Neural progenitor cell (in vitro differentiated cells): ENCODE measurements around the gene SMYD3. TPM values are rescaled to one million over a fixed set of nuclear protein-coding genes. Genes with fewer than 3 reads are reported as not detected.

ENCODE experiments used
- DNase-seq: peaks from one replicate; pipeline ENCODE4 v3.0.0-alpha.2; 2016; ENCODE audit warnings: low spot score
- H2AFZ ChIP-seq: fragments of 200-600 bp; sonication (generic); replicated peaks from 2 replicates; pipeline ENCODE4 v1.6.1; 2016; ENCODE audit warnings: antibody characterized with exemption
- H3F3A ChIP-seq: fragments of 200-600 bp; sonication (generic); 2 replicates; pipeline ENCODE4 v1.6.1; 2016; ENCODE audit warnings: antibody characterized with exemption, low read depth
- H3K27ac ChIP-seq: fragments of 200-600 bp; sonication (generic); 2 replicates; pipeline ENCODE4 v1.5.1; 2016; ENCODE audit warnings: mild to moderate bottlenecking
- H3K27me3 ChIP-seq: fragments of 200-600 bp; sonication (generic); 2 replicates; pipeline ENCODE4 v1.6.1; 2016; ENCODE audit warnings: mild to moderate bottlenecking, moderate library complexity
- H3K36me3 ChIP-seq: fragments of 200-600 bp; sonication (generic); 2 replicates; pipeline ENCODE4 v1.5.1; 2016
- H3K4me1 ChIP-seq: fragments of 200-600 bp; sonication (generic); 2 replicates; pipeline ENCODE4 v1.6.1; 2016; ENCODE audit warnings: mixed run types
- H3K4me2 ChIP-seq: fragments of 200-600 bp; sonication (generic); 2 replicates; pipeline ENCODE4 v1.6.1; 2016
- H3K4me3 ChIP-seq: fragments of 200-600 bp; sonication (generic); 2 replicates; pipeline ENCODE4 v1.5.1; 2016
- H3K79me2 ChIP-seq: fragments of 200-600 bp; sonication (generic); 2 replicates; pipeline ENCODE4 v1.6.1; 2016; ENCODE audit warnings: low read depth
- H3K9ac ChIP-seq: fragments of 200-600 bp; sonication (generic); 2 replicates; pipeline ENCODE4 v1.6.1; 2016
- H3K9me3 ChIP-seq: fragments of 200-600 bp; sonication (generic); 2 replicates; pipeline ENCODE4 v1.5.1; 2016; ENCODE audit warnings: low read depth
- H4K20me1 ChIP-seq: fragments of 200-600 bp; sonication (generic); 2 replicates; pipeline ENCODE4 v1.6.1; 2016; ENCODE audit warnings: low read depth
- H3K27ac Mint-ChIP-seq: 3 replicates; pipeline ENCODE4 v1.8.0; 2021; ENCODE audit warnings: mixed read lengths
- H3K27me3 Mint-ChIP-seq: 2 replicates; pipeline ENCODE4 v1.8.0; 2022; ENCODE audit warnings: low read depth, mild to moderate bottlenecking, inconsistent platforms, moderate library complexity, mixed read lengths; ENCODE audit not compliant: insufficient read depth
- H3K36me3 Mint-ChIP-seq: 3 replicates; pipeline ENCODE4 v1.8.0; 2021; ENCODE audit warnings: mixed read lengths
- H3K4me1 Mint-ChIP-seq: 3 replicates; pipeline ENCODE4 v1.8.0; 2021; ENCODE audit warnings: mixed read lengths
- H3K4me3 Mint-ChIP-seq: 3 replicates; pipeline ENCODE4 v1.8.0; 2021; ENCODE audit warnings: mild to moderate bottlenecking, moderate library complexity, mixed read lengths
- H3K9me3 Mint-ChIP-seq: 3 replicates; pipeline ENCODE4 v1.8.0; 2020; ENCODE audit warnings: mixed read lengths
- CTCF ChIP-seq: fragments of 200-600 bp; sonication (generic); IDR thresholded peaks from 2 replicates; pipeline ENCODE4 v1.5.1; 2017; ENCODE audit warnings: antibody characterized with exemption, mild to moderate bottlenecking
- EZH2 ChIP-seq: fragments of 200-600 bp; sonication (generic); IDR thresholded peaks from 2 replicates; pipeline ENCODE4 v1.6.1; 2017; ENCODE audit warnings: antibody characterized with exemption, mild to moderate bottlenecking, moderate library complexity
- EZH2phosphoT487 ChIP-seq: fragments of 200-600 bp; sonication (generic); IDR thresholded peaks from 2 replicates; pipeline ENCODE4 v1.6.1; 2017; ENCODE audit warnings: antibody characterized with exemption
- total RNA-seq: library from RNA; depleted of rRNA; stranded (reverse); fragments of >200 nt; gene quantifications from 2 replicates; pipeline ENCODE4 v1.2.3, GENCODE V29; 2015; ENCODE audit warnings: low replicate concordance

Gene SMYD3
- total RNA-seq, 1 donor from 2014 or later, result 43.2 TPM

GRCh38 chr1:246526915-246527314 is 19.8 kb upstream of the SMYD3 start:
- DNase-seq, result no peak
- Histone ChIP-seq H3K4me3 (no peak overlapping the region), H3K27me3 (no peaks in the 10 kb centered on the region), H3K27ac (no peak overlapping the region), H3K36me3 (no peaks in the 10 kb centered on the region), H3K9ac (no peak overlapping the region), H3K9me3 (no peaks in the 10 kb centered on the region), H4K20me1 (no peaks in the 10 kb centered on the region), H2AFZ (no peak overlapping the region), H3K4me1 (no peaks in the 10 kb centered on the region), H3K79me2 (no peaks in the 10 kb centered on the region), H3K4me2 (no peak overlapping the region), H3F3A (no peaks in the 10 kb centered on the region)
- no peak overlapping the region for H3K27ac Mint-ChIP-seq
- no peak for TF ChIP-seq EZH2phosphoT487
- TF ChIP-seq EZH2, result no peak
- no peak for TF ChIP-seq CTCF
- peaks cover 11% of the 10 kb centered on the region for H3K27me3 Mint-ChIP-seq
- no peak overlapping the region for H3K4me3 Mint-ChIP-seq
- H3K36me3 Mint-ChIP-seq, result no peaks in the 10 kb centered on the region
- H3K4me1 Mint-ChIP-seq, result no peaks in the 10 kb centered on the region
- H3K9me3 Mint-ChIP-seq, result peaks cover 24% of the 10 kb centered on the region

- Histone ChIP-seq H3K4me1 (no peaks in the 10 kb centered on the region), H3K9ac (no peak overlapping the region), H3K4me3 (no peak overlapping the region), H3K27ac (no peak overlapping the region), H3K27me3 (no peaks in the 10 kb centered on the region), H3K9me3 (no peaks in the 10 kb centered on the region), H3K36me3 (no peaks in the 10 kb centered on the region), H3F3A (no peaks in the 10 kb centered on the region), H2AFZ (no peak overlapping the region), H4K20me1 (no peaks in the 10 kb centered on the region), H3K4me2 (no peak overlapping the region), H3K79me2 (no peaks in the 10 kb centered on the region)
- Mint-ChIP-seq H3K4me1 (no peaks in the 10 kb centered on the region), H3K27me3 (peaks cover 10% of the 10 kb centered on the region), H3K36me3 (no peaks in the 10 kb centered on the region), H3K4me3 (no peak overlapping the region), H3K27ac (no peak overlapping the region), H3K9me3 (peaks cover 24% of the 10 kb centered on the region)
- TF ChIP-seq CTCF, result no peak
- no peak for TF ChIP-seq EZH2phosphoT487
- TF ChIP-seq EZH2, result no peak
- DNase-seq, result no peak
Observed at GRCh38 chr1:246526380-246526779, 19.3 kb upstream of the SMYD3 start.

- Histone ChIP-seq H3K36me3 (no peaks in the 10 kb centered on the region), H3K27me3 (no peaks in the 10 kb centered on the region), H3K9ac (no peak overlapping the region), H3K9me3 (no peaks in the 10 kb centered on the region), H3K4me2 (no peak overlapping the region), H3K4me1 (no peaks in the 10 kb centered on the region), H2AFZ (no peak overlapping the region), H3F3A (no peaks in the 10 kb centered on the region), H3K27ac (no peak overlapping the region), H4K20me1 (no peaks in the 10 kb centered on the region), H3K79me2 (no peaks in the 10 kb centered on the region), H3K4me3 (no peak overlapping the region)
- H3K36me3 Mint-ChIP-seq, result no peaks in the 10 kb centered on the region
- no peak overlapping the region for H3K27ac Mint-ChIP-seq
- peaks cover 5% of the 10 kb centered on the region for H3K27me3 Mint-ChIP-seq
- DNase-seq, result no peak
- TF ChIP-seq EZH2phosphoT487 (no peak), EZH2 (no peak), CTCF (no peak)
- H3K4me3 Mint-ChIP-seq, result no peak overlapping the region
- H3K9me3 Mint-ChIP-seq, result peaks cover 30% of the 10 kb centered on the region
- no peaks in the 10 kb centered on the region for H3K4me1 Mint-ChIP-seq
Observed at GRCh38 chr1:246519514-246519913, 12.4 kb upstream of the SMYD3 start.
